ENCODE data around the gene CHST3. TPM values are rescaled to one million over a fixed set of nuclear protein-coding genes. Genes with fewer than 3 reads are reported as not detected.

CHST3 gene
- total RNA-seq, 6 donors from 2014 or later, result 5.4 to 15.0 (median 8.4) TPM

- Histone ChIP-seq H3K36me3 (no peaks in the 10 kb centered on the region), H3K27me3 (no peaks in the 10 kb centered on the region), H3K27ac (no peak overlapping the region), H3K4me1 (no peaks in the 10 kb centered on the region), H3K9me3 (peaks cover 0 to 15% (median 10%) of the 10 kb centered on the region in 4 donors), H3K4me3 (no peak overlapping the region)
- DNase-seq (no peak), ATAC-seq (ENCODE audit: low FRiP score in 2 of 2) (no peak)
- 89 to 90% methylated on average over 4 of the region's 4 CpGs for WGBS, 2 donors
- TF ChIP-seq POLR2A (IDR thresholded peaks at IDR 0.05), result no peak
- no peak for TF ChIP-seq POLR2AphosphoS5 (IDR thresholded peaks at IDR 0.05)
- no peak for TF ChIP-seq EP300 (IDR thresholded peaks at IDR 0.05)
- no peak for TF ChIP-seq CTCF (IDR thresholded peaks at IDR 0.05)
Measured at GRCh38 chr10:71939304-71939703, 24.9 kb upstream of the CHST3 start.

- DNase-seq, result peak in 1 of 2 donors; percentile 36
- Histone ChIP-seq H3K4me3 (no peak overlapping the region), H3K4me1 (no peaks in the 10 kb centered on the region), H3K36me3 (no peaks in the 10 kb centered on the region), H3K27me3 (no peaks in the 10 kb centered on the region), H3K9me3 (peaks cover 1 to 18% (median 16%) of the 10 kb centered on the region in 4 donors), H3K27ac (no peak overlapping the region)
- no peak for TF ChIP-seq POLR2AphosphoS5 (IDR thresholded peaks at IDR 0.05)
- ATAC-seq (ENCODE audit: low FRiP score in 2 of 2), result no peak
- WGBS, 2 donors, result 92 to 93% methylated on average over 25 to 26 of the region's 26 CpGs
Measured at GRCh38 chr10:71939861-71940474, 24.2 kb upstream of the CHST3 start.

GRCh38 chr10:71940752-71941151 is 23.4 kb upstream of the CHST3 start:
- H3K4me3 ChIP-seq, result no peak overlapping the region
- H3K27me3 ChIP-seq, result no peaks in the 10 kb centered on the region
- H3K4me1 ChIP-seq, result no peaks in the 10 kb centered on the region
- DNase-seq (no peak), ATAC-seq (ENCODE audit: low FRiP score in 2 of 2) (no peak)
- H3K9me3 ChIP-seq, result peaks cover 9 to 26% (median 23%) of the 10 kb centered on the region in 4 donors
- 82 to 93% methylated on average over 4 of the region's 4 CpGs for WGBS, 2 donors
- no peak for TF ChIP-seq POLR2AphosphoS5 (IDR thresholded peaks at IDR 0.05)
- TF ChIP-seq POLR2A (IDR thresholded peaks at IDR 0.05), result no peak
- no peak for TF ChIP-seq CTCF (IDR thresholded peaks at IDR 0.05)
- no peak for TF ChIP-seq EP300 (IDR thresholded peaks at IDR 0.05)
- no peaks in the 10 kb centered on the region for H3K36me3 ChIP-seq
- H3K27ac ChIP-seq, result no peak overlapping the region

GRCh38 chr10:71941318-71941717 is 22.9 kb upstream of the CHST3 start:
- TF ChIP-seq POLR2A (IDR thresholded peaks at IDR 0.05) (no peak), EP300 (IDR thresholded peaks at IDR 0.05) (no peak), CTCF (IDR thresholded peaks at IDR 0.05) (no peak), POLR2AphosphoS5 (IDR thresholded peaks at IDR 0.05) (no peak)
- DNase-seq (no peak), ATAC-seq (ENCODE audit: low FRiP score in 2 of 2) (no peak)
- Histone ChIP-seq H3K4me1 (no peaks in the 10 kb centered on the region), H3K9me3 (peaks cover 15 to 32% (median 29%) of the 10 kb centered on the region in 4 donors), H3K27me3 (no peaks in the 10 kb centered on the region), H3K36me3 (no peaks in the 10 kb centered on the region), H3K27ac (no peak overlapping the region), H3K4me3 (no peak overlapping the region)
- WGBS, 2 donors, result 70 to 71% methylated on average over 8 of the region's 8 CpGs

DNA sequence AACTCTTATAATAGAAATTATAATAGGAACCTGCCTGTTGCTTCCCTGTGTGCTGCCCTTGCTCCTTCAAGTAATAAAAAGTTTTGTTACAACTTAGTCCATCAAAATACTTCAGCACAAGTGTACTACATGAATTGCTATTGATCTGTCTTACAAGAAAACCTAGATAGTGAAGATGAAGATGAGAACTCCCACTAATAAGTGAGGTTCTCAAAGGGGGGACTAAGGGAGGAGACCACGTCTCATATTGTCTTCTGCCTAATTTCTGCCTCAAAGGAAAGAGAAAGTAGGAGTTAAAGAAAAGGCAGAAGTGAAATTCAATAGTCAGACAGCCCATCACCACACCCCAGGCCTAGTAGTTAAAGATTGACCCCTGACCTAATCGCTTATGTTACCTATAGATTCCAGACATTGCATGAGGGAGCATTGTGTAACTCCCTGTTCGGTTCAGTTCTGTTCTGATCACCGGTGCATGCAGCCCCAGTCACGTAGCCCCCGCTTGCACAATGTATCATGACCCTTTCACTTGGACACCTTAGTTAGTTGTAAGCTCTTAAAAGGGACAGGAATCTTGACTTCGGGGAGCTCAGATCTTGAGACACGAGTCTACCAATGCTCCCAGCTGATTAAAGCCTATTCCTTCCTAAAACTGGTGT is 18.2 kb upstream of the CHST3 start:
- Histone ChIP-seq H3K36me3 (no peaks in the 10 kb centered on the region), H3K4me3 (no peak overlapping the region), H3K4me1 (no peaks in the 10 kb centered on the region), H3K9me3 (peaks cover 31 to 63% (median 54%) of the 10 kb centered on the region in 4 donors), H3K27ac (no peak overlapping the region), H3K27me3 (no peaks in the 10 kb centered on the region)
- TF ChIP-seq POLR2AphosphoS5 (IDR thresholded peaks at IDR 0.05) (no peak), EP300 (IDR thresholded peaks at IDR 0.05) (no peak), CTCF (IDR thresholded peaks at IDR 0.05) (no peak), POLR2A (IDR thresholded peaks at IDR 0.05) (no peak)
- WGBS, 2 donors, result 93 to 95% methylated on average over 8 of the region's 8 CpGs
- no peak for DNase-seq
- ATAC-seq (ENCODE audit: low FRiP score in 2 of 2), result no peak
